Loucy (cell line): ENCODE results near the gene SNRPF.
A peak's percentile ranks its signal among the peaks of the same experiment; 100 is the strongest.

ENCODE experiments used
- H2AFZ ChIP-seq: fragments of 200-600 bp; sonication (generic); 2 replicates; pipeline ENCODE4 v1.6.0; 2016; ENCODE audit warnings: antibody characterized with exemption, mild to moderate bottlenecking, low read length, moderate library complexity
- H3F3A ChIP-seq: fragments of 200-600 bp; 2 replicates; pipeline ENCODE4 v1.6.0; 2016; ENCODE audit warnings: antibody characterized with exemption, low read depth, mild to moderate bottlenecking
- H3K27me3 ChIP-seq: fragments of 200-600 bp; sonication (generic); 2 replicates; pipeline ENCODE4 v1.6.1; 2014; ENCODE audit warnings: low read length, mild to moderate bottlenecking; ENCODE audit not compliant: insufficient read depth, poor library complexity, severe bottlenecking
- H3K36me3 ChIP-seq: fragments of 200-600 bp; sonication (generic); 2 replicates; pipeline ENCODE4 v1.6.1; 2016; ENCODE audit warnings: low read length; ENCODE audit not compliant: insufficient read depth
- H3K4me1 ChIP-seq: fragments of 200-600 bp; sonication (generic); 2 replicates; pipeline ENCODE4 v1.5.1; 2014; ENCODE audit warnings: low read length, mild to moderate bottlenecking; ENCODE audit not compliant: insufficient read depth, poor library complexity, severe bottlenecking
- H3K4me2 ChIP-seq: fragments of 200-600 bp; sonication (generic); 2 replicates; pipeline ENCODE4 v1.6.0; 2014; ENCODE audit warnings: antibody characterized with exemption, low read length, low read depth, mild to moderate bottlenecking; ENCODE audit not compliant: poor library complexity, severe bottlenecking
- H3K4me3 ChIP-seq: fragments of 200-600 bp; sonication (generic); 2 replicates; pipeline ENCODE4 v1.5.1; 2014; ENCODE audit warnings: low read length, mild to moderate bottlenecking, mixed read lengths; ENCODE audit not compliant: poor library complexity, severe bottlenecking
- H3K79me2 ChIP-seq: fragments of 200-600 bp; sonication (generic); 2 replicates; pipeline ENCODE4 v1.6.1; 2014; ENCODE audit warnings: low read length; ENCODE audit not compliant: insufficient read depth
- H3K9ac ChIP-seq: fragments of 200-600 bp; sonication (generic); 2 replicates; pipeline ENCODE4 v1.6.0; 2014; ENCODE audit warnings: mild to moderate bottlenecking, low read depth, low read length, moderate library complexity; ENCODE audit not compliant: poor library complexity, severe bottlenecking
- H3K9me2 ChIP-seq: fragments of 200-600 bp; sonication (generic); replicated peaks from 2 replicates; pipeline ENCODE4 v1.6.1; 2016; ENCODE audit warnings: low read depth, low read length, mixed read lengths
- H3K9me3 ChIP-seq: fragments of 200-600 bp; sonication (generic); 2 replicates; pipeline ENCODE4 v1.6.1; 2014; ENCODE audit warnings: mild to moderate bottlenecking, antibody characterized with exemption, low read length, low read depth; ENCODE audit not compliant: insufficient read depth
- H4K20me1 ChIP-seq: fragments of 200-600 bp; sonication (generic); 2 replicates; pipeline ENCODE4 v1.6.0; 2014; ENCODE audit warnings: antibody characterized with exemption, low read length, mild to moderate bottlenecking; ENCODE audit not compliant: insufficient read depth, poor library complexity, severe bottlenecking
- EZH2phosphoT487 ChIP-seq: fragments of 200-600 bp; IDR thresholded peaks from 2 replicates; pipeline ENCODE4 v1.6.1; 2018; ENCODE audit warnings: antibody characterized with exemption, mild to moderate bottlenecking, moderate library complexity, borderline replicate concordance
- TF ChIP-seq, protein P1 (sequence below): fragments of 200-600 bp; sonication (generic); conservative IDR thresholded peaks from 2 replicates; pipeline ENCODE4 v1.5.1; 2014; ENCODE audit warnings: mild to moderate bottlenecking, antibody characterized with exemption, low read length

SNRPF gene

DNA sequence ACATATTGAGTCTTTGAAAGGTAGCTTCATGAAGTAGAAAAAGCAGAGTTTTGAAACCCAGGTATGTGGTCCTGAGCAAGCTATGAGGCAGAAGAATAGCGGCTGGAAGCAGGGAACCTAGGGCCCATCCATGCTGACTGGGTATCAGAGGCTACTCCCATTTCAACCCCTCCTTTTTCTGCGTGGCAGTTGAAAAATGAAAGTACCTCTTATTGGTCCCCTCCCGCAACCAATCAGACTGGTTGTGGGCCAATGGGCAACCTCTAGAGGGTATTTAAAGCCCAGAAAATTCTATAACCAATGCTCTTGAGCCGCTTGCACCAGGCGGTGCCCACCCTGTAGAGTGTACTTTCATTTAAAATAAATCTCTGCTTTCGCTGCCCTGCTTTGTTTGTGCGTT lies 1.6 kb upstream of the SNRPF start:
- peaks cover 24% of the 10 kb centered on the region for H4K20me1 ChIP-seq
- H3K79me2 ChIP-seq, result peaks cover 34% of the 10 kb centered on the region
- no peaks in the 10 kb centered on the region for H3F3A ChIP-seq
- H2AFZ ChIP-seq, result no peak overlapping the region
- no peak overlapping the region for H3K4me3 ChIP-seq
- no peak for TF ChIP-seq EZH2phosphoT487
- TF ChIP-seq, protein P1, sequence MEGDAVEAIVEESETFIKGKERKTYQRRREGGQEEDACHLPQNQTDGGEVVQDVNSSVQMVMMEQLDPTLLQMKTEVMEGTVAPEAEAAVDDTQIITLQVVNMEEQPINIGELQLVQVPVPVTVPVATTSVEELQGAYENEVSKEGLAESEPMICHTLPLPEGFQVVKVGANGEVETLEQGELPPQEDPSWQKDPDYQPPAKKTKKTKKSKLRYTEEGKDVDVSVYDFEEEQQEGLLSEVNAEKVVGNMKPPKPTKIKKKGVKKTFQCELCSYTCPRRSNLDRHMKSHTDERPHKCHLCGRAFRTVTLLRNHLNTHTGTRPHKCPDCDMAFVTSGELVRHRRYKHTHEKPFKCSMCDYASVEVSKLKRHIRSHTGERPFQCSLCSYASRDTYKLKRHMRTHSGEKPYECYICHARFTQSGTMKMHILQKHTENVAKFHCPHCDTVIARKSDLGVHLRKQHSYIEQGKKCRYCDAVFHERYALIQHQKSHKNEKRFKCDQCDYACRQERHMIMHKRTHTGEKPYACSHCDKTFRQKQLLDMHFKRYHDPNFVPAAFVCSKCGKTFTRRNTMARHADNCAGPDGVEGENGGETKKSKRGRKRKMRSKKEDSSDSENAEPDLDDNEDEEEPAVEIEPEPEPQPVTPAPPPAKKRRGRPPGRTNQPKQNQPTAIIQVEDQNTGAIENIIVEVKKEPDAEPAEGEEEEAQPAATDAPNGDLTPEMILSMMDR, result no peak
- no peaks in the 10 kb centered on the region for H3K9me2 ChIP-seq
- H3K9ac ChIP-seq, result no peak overlapping the region
- H3K9me3 ChIP-seq, result peaks cover 5% of the 10 kb centered on the region
- peaks cover 15% of the 10 kb centered on the region for H3K4me1 ChIP-seq
- H3K27me3 ChIP-seq, result no peaks in the 10 kb centered on the region
- peaks cover 11% of the 10 kb centered on the region for H3K36me3 ChIP-seq
- no peak overlapping the region for H3K4me2 ChIP-seq

DNA sequence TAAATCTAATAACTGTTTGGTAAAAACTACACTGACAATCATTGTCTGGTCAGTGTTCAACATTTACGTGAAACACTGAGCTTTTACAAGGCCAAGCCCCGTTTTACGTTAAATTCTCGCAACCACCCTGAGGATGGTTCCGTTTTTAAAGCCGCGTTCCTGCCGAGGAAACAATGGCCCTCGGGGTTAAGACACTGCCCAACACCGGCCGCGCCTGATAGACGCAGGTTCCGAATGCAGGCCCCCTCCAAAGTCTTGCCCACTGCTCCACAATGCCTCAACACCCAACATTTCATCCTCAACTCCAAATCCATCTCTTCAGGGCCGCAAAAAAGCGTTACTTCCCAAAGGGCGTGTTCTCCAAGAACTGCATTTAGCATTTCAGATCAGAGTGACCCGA lies 953 bp upstream of the SNRPF start:
- no peaks in the 10 kb centered on the region for H3K27me3 ChIP-seq
- H3K9me2 ChIP-seq, result no peaks in the 10 kb centered on the region
- H3F3A ChIP-seq, result no peaks in the 10 kb centered on the region
- peaks cover 41% of the 10 kb centered on the region for H3K79me2 ChIP-seq
- peaks cover 15% of the 10 kb centered on the region for H3K4me1 ChIP-seq
- TF ChIP-seq, protein P1, result no peak
- TF ChIP-seq EZH2phosphoT487, result no peak
- no peak overlapping the region for H3K4me3 ChIP-seq
- H4K20me1 ChIP-seq, result peaks cover 25% of the 10 kb centered on the region
- H3K36me3 ChIP-seq, result peaks cover 18% of the 10 kb centered on the region
- no peak overlapping the region for H3K9ac ChIP-seq
- H3K4me2 ChIP-seq, result no peak overlapping the region
- H2AFZ ChIP-seq, result peak overlapping the region; percentile 24; the same call in 1 of the 2 replicates
- H3K9me3 ChIP-seq, result peaks cover 10% of the 10 kb centered on the region

DNA sequence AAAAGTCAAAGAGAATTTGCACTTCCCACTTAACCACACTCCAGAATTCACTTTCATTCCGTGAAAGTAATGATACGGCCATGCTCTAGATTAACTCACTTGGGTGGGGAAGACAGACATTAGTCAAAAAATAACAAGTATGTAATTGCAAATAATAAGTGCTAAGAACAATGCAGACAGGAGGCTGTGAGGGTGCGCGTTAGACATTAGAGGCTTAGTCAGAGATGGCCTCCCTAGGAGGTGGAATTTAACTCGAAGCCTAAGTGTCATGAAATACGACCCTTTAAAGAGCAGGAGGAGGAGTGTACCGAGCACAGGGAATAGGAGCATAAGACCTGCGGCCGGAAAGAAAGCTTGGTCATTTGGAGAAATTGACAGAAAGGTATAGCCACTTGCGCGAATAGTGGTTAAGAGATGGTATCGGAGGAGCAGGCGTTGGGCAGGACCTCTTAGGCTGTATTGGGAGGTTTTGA lies 628 bp downstream of the SNRPF start:
- no peaks in the 10 kb centered on the region for H3K27me3 ChIP-seq
- peak overlapping the region; percentile 78 for H3K9ac ChIP-seq
- H3K79me2 ChIP-seq, result peaks cover 56% of the 10 kb centered on the region
- no peaks in the 10 kb centered on the region for H3F3A ChIP-seq
- TF ChIP-seq, protein P1, result no peak
- TF ChIP-seq EZH2phosphoT487, result no peak
- peak overlapping the region; percentile 89 for H3K4me2 ChIP-seq
- peak overlapping the region; percentile 70; the same call in 1 of the 2 replicates for H2AFZ ChIP-seq
- peaks cover 13% of the 10 kb centered on the region for H3K9me3 ChIP-seq
- H4K20me1 ChIP-seq, result peaks cover 40% of the 10 kb centered on the region
- H3K4me1 ChIP-seq, result peaks cover 24% of the 10 kb centered on the region
- H3K9me2 ChIP-seq, result no peaks in the 10 kb centered on the region
- H3K4me3 ChIP-seq, result peak overlapping the region; percentile 86
- H3K36me3 ChIP-seq, result peaks cover 32% of the 10 kb centered on the region
